ENCODE measurements around the gene MARCKSL1. TPM values are rescaled to one million over a fixed set of nuclear protein-coding genes. Genes with fewer than 3 reads are reported as not detected.

Gene MARCKSL1
- total and polyA plus RNA-seq, 2 of the 13 experiments (the other 11 are each of a cell fraction or from before 2014, with no cell fraction given): 81.9 to 155 TPM

DNA sequence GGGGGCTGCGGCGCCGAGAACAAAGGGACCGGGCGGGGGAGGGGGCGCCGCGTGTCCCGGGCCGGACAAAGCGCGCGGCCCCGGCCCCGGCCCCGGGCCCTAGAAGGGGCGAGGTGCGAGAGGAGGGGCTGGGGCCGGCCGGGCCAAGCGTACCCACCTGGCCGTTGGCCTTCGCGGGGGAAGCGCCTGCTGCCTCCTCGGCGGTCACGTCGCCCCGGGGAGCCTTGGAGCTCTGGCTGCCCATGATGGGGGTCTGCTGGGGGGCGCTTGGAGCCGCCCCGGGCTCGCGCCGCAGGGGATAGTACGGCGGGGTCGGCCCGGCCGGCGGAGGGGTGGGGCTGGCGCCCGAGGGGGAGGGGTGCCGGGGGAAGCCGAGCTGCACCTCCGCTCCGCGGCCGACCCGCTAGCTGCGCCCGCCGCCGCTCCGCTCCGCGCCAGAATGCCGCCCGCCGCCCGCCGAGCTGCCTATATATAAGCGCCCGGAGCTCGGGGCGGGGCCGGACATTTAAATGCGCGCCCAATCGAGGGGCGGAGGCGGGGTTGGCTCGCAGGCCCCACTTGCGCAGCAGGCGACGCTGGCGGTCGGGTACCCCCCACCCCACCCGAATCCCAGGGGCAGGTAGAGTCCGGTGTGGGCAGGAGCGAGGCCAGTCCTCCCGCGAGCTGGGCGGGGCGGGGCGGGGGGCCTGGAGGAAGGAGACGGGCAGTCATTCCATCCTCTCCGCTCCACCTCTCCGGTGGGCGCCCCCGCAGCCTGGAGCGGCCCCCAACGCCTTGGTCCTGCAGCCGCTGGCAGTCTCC, at the start of gene MARCKSL1 (continued):
- TF ChIP-seq ELF4 (CRISPR knock-in tag; IDR thresholded peaks at IDR 0.05; ENCODE audit: borderline replicate concordance) (no peak), ZNF639 (CRISPR knock-in tag; conservative IDR thresholded peaks at IDR 0.05) (no peak), HIC2 (CRISPR knock-in tag; IDR thresholded peaks at IDR 0.05; ENCODE audit: low read depth) (no peak), GABPB1 (CRISPR knock-in tag; IDR thresholded peaks at IDR 0.05) (peak; percentile 63), DNMT1 (CRISPR knock-in tag; IDR thresholded peaks at IDR 0.05) (no peak), SMARCC2 (IDR thresholded peaks at IDR 0.05) (no peak), GATAD1 (CRISPR knock-in tag; IDR thresholded peaks at IDR 0.05) (peak; percentile 27; the same call in 1 of the 2 replicates), ZKSCAN8 (CRISPR knock-in tag; IDR thresholded peaks at IDR 0.05; ENCODE audit: borderline replicate concordance) (no peak), ZSCAN30 (CRISPR knock-in tag; IDR thresholded peaks at IDR 0.05) (0 out of 2 replicates have a peak, but pooled peaks have one; percentile 19), ZNF558 (CRISPR knock-in tag; IDR thresholded peaks at IDR 0.05; ENCODE audit: borderline replicate concordance) (no peak), JUN (CRISPR knock-in tag; IDR thresholded peaks at IDR 0.05) (no peak), EP300 (IDR thresholded peaks at IDR 0.05; ENCODE audit: low read depth in 2 of 2, low read length in 2 of 2) (no peak), EP300 (CRISPR knock-in tag; IDR thresholded peaks at IDR 0.05; ENCODE audit: borderline replicate concordance) (no peak), DR1 (CRISPR knock-in tag; IDR thresholded peaks at IDR 0.05) (peak; percentile 97), KDM5A (IDR thresholded peaks at IDR 0.05; ENCODE audit: borderline replicate concordance, low read length) (no peak), MTF1 (CRISPR knock-in tag; IDR thresholded peaks at IDR 0.05) (no peak), ZFYVE20 (CRISPR knock-in tag; IDR thresholded peaks at IDR 0.05; ENCODE audit: borderline replicate concordance, low read depth) (no peak)
- TF ChIP-seq, protein P1, sequence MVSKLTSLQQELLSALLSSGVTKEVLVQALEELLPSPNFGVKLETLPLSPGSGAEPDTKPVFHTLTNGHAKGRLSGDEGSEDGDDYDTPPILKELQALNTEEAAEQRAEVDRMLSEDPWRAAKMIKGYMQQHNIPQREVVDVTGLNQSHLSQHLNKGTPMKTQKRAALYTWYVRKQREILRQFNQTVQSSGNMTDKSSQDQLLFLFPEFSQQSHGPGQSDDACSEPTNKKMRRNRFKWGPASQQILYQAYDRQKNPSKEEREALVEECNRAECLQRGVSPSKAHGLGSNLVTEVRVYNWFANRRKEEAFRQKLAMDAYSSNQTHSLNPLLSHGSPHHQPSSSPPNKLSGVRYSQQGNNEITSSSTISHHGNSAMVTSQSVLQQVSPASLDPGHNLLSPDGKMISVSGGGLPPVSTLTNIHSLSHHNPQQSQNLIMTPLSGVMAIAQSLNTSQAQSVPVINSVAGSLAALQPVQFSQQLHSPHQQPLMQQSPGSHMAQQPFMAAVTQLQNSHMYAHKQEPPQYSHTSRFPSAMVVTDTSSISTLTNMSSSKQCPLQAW (CRISPR knock-in tag; IDR thresholded peaks at IDR 0.05): no peak
- TF ChIP-seq, protein P2, sequence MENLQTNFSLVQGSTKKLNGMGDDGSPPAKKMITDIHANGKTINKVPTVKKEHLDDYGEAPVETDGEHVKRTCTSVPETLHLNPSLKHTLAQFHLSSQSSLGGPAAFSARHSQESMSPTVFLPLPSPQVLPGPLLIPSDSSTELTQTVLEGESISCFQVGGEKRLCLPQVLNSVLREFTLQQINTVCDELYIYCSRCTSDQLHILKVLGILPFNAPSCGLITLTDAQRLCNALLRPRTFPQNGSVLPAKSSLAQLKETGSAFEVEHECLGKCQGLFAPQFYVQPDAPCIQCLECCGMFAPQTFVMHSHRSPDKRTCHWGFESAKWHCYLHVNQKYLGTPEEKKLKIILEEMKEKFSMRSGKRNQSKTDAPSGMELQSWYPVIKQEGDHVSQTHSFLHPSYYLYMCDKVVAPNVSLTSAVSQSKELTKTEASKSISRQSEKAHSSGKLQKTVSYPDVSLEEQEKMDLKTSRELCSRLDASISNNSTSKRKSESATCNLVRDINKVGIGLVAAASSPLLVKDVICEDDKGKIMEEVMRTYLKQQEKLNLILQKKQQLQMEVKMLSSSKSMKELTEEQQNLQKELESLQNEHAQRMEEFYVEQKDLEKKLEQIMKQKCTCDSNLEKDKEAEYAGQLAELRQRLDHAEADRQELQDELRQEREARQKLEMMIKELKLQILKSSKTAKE (CRISPR knock-in tag; IDR thresholded peaks at IDR 0.05; ENCODE audit: borderline replicate concordance): no peak

Data from HepG2 (cell line).